ENCODE measurements around the gene USP36. TPM values are rescaled to one million over a fixed set of nuclear protein-coding genes. Genes with fewer than 3 reads are reported as not detected.

USP36 gene
- total RNA-seq, 1 donor from 2014 or later = 59.0 TPM

GRCh38 chr17:78832541-78832810, 8.1 kb downstream of the USP36 start:
- Mint-ChIP-seq H3K27me3 (ENCODE audit: low read depth) (no peaks in the 10 kb centered on the region), H3K36me3 (ENCODE audit: low read depth) (peaks cover 23% of the 10 kb centered on the region)

GRCh38 chr17:78831688-78832540, 8.7 kb downstream of the USP36 start:
- no peaks in the 10 kb centered on the region for H3K27me3 Mint-ChIP-seq (ENCODE audit: low read depth)
- no peaks in the 10 kb centered on the region for H3K4me1 Mint-ChIP-seq
- H3K36me3 Mint-ChIP-seq (ENCODE audit: low read depth) = peaks cover 23% of the 10 kb centered on the region
- no peak for TF ChIP-seq CTCF (conservative IDR thresholded peaks at IDR 0.05)
- H3K9me3 Mint-ChIP-seq = no peaks in the 10 kb centered on the region
- H3K4me3 Mint-ChIP-seq = no peak overlapping the region
- no peak for DNase-seq (ENCODE audit: low read depth, low spot score)
- H3K27ac Mint-ChIP-seq (ENCODE audit: unreplicated experiment) = no peak overlapping the region

More at GRCh38 chr17:78832541-78832810, 8.1 kb downstream of the USP36 start:
- no peaks in the 10 kb centered on the region for H3K4me1 Mint-ChIP-seq
- no peaks in the 10 kb centered on the region for H3K9me3 Mint-ChIP-seq
- no peak overlapping the region for H3K27ac Mint-ChIP-seq (ENCODE audit: unreplicated experiment)
- no peak overlapping the region for H3K4me3 Mint-ChIP-seq
- no peak for TF ChIP-seq CTCF (conservative IDR thresholded peaks at IDR 0.05)
- no peak for DNase-seq (ENCODE audit: low read depth, low spot score)

GRCh38 chr17:78829477-78829876, 11.1 kb downstream of the USP36 start:
- Mint-ChIP-seq H3K9me3 (no peaks in the 10 kb centered on the region), H3K4me3 (no peak overlapping the region), H3K27me3 (ENCODE audit: low read depth) (no peaks in the 10 kb centered on the region), H3K27ac (ENCODE audit: unreplicated experiment) (no peak overlapping the region), H3K36me3 (ENCODE audit: low read depth) (peaks cover 17% of the 10 kb centered on the region), H3K4me1 (no peaks in the 10 kb centered on the region)
- DNase-seq (ENCODE audit: low read depth, low spot score) = no peak
- no peak for TF ChIP-seq CTCF (conservative IDR thresholded peaks at IDR 0.05)

- peaks cover 15% of the 10 kb centered on the region for H3K36me3 Mint-ChIP-seq (ENCODE audit: low read depth)
- DNase-seq (ENCODE audit: low read depth, low spot score) = no peak
- no peak overlapping the region for H3K27ac Mint-ChIP-seq (ENCODE audit: unreplicated experiment)
- H3K4me1 Mint-ChIP-seq = peaks cover 5% of the 10 kb centered on the region
- H3K4me3 Mint-ChIP-seq = no peak overlapping the region
- no peaks in the 10 kb centered on the region for H3K9me3 Mint-ChIP-seq
- H3K27me3 Mint-ChIP-seq (ENCODE audit: low read depth) = no peaks in the 10 kb centered on the region
- no peak for TF ChIP-seq CTCF (conservative IDR thresholded peaks at IDR 0.05)
Observed at GRCh38 chr17:78828470-78829185, 12.0 kb downstream of the USP36 start.

- Mint-ChIP-seq H3K4me3 (no peak overlapping the region), H3K9me3 (no peaks in the 10 kb centered on the region), H3K27ac (ENCODE audit: unreplicated experiment) (no peak overlapping the region), H3K27me3 (ENCODE audit: low read depth) (no peaks in the 10 kb centered on the region), H3K4me1 (peaks cover 15% of the 10 kb centered on the region), H3K36me3 (ENCODE audit: low read depth) (peaks cover 10% of the 10 kb centered on the region)
- TF ChIP-seq CTCF (conservative IDR thresholded peaks at IDR 0.05) = no peak
- DNase-seq (ENCODE audit: low read depth, low spot score) = no peak
Observed at GRCh38 chr17:78826836-78827509, 13.6 kb downstream of the USP36 start.
